Endothelial cell of umbilical vein (primary cell): ENCODE data around the gene PTGER2. TPM values are rescaled to one million over a fixed set of nuclear protein-coding genes. Genes with fewer than 3 reads are reported as not detected.

Source experiments
- BruUV-seq: library from RNA; stranded (reverse); fragments of 400-500 nt; replicated peaks from 2 replicates; lab custom pipeline; 2021; lab: Mats Ljungman, UMichigan
- CTCF ChIA-PET: fragments of 300-600, 350-600 bp; sonication (Branson Sonifier 250); formaldehyde crosslinking; loops from one replicate; lab custom pipeline; 2021; ENCODE audit warnings: antibody characterized with exemption, inconsistent platforms; lab: Charles Lee
- POLR2A ChIA-PET: fragments of 300-600, 350-600 bp; sonication (Branson Sonifier 250); formaldehyde crosslinking; loops from one replicate; lab custom pipeline; 2021; ENCODE audit warnings: antibody characterized with exemption, inconsistent platforms; lab: Charles Lee
- DNase-seq: peaks from one replicate; pipeline ENCODE4 v3.0.0-alpha.2; 2011; ENCODE audit warnings: low read depth, low spot score
- FAIRE-seq: peaks from 2 replicates; lab custom pipeline; 2011; peaks lifted over from hg19 to GRCh38; lab: Jason Lieb, UNC
- H2AFZ ChIP-seq: 2 replicates; pipeline ENCODE4 v1.6.0; 2012; ENCODE audit warnings: low read depth, low read length, control low read depth, inconsistent platforms
- H3K27ac ChIP-seq: 2 replicates; pipeline ENCODE4 v1.5.1; 2011; ENCODE audit warnings: low read depth, mild to moderate bottlenecking, control low read depth, low read length, moderate library complexity; ENCODE audit not compliant: insufficient read depth
- H3K27me3 ChIP-seq, 2 experiments: 2 replicates each; pipeline versions ENCODE4 v1.6.0 to v1.6.1; 2011; ENCODE audit warnings: low read length in 2 of 2, mixed read lengths in 1 of 2; ENCODE audit not compliant: control insufficient read depth in 2 of 2, insufficient read depth in 2 of 2
- H3K36me3 ChIP-seq, 2 experiments: 2 replicates in 1 of 2; 3 replicates in 1 of 2; pipeline ENCODE4 v1.5.1; 2011; ENCODE audit warnings: low read length in 2 of 2, mild to moderate bottlenecking in 1 of 2, moderate library complexity in 1 of 2; ENCODE audit not compliant: control insufficient read depth in 2 of 2, insufficient read depth in 2 of 2; ENCODE audit errors: extremely low read depth in 1 of 2
- H3K4me1 ChIP-seq: 3 replicates; pipeline ENCODE4 v1.5.1; 2011; ENCODE audit warnings: mild to moderate bottlenecking, low read length; ENCODE audit not compliant: control insufficient read depth, insufficient read depth; ENCODE audit errors: extremely low read depth
- H3K4me2 ChIP-seq: 2 replicates; pipeline ENCODE4 v1.6.1; 2011; ENCODE audit warnings: low read length, control low read depth, mixed read lengths; ENCODE audit not compliant: insufficient read depth
- H3K4me3 ChIP-seq, 3 experiments: fragments of 200-600 bp in 1 of 3; sonication (generic), shearing (Covaris generic) in 1 of 3; replicated peaks in 1 of 3; 2 replicates each; pipeline ENCODE4 v1.5.1; 2011 to 2016; ENCODE audit warnings: control low read depth in 3 of 3, low read length in 3 of 3, mild to moderate bottlenecking in 2 of 3, inconsistent platforms in 1 of 3, low read depth in 1 of 3, moderate library complexity in 1 of 3; ENCODE audit not compliant: insufficient read depth in 1 of 3
- H3K79me2 ChIP-seq: 2 replicates; pipeline ENCODE4 v1.6.0; 2012; ENCODE audit warnings: low read length, inconsistent platforms; ENCODE audit not compliant: control insufficient read depth, insufficient read depth
- H3K9ac ChIP-seq: replicated peaks from 2 replicates; pipeline ENCODE3; 2011; ENCODE audit warnings: low read length, control low read depth; ENCODE audit not compliant: insufficient read depth; ENCODE audit errors: extremely low read depth
- H3K9me1 ChIP-seq: replicated peaks from 3 replicates; pipeline ENCODE4 v1.6.0; 2011; ENCODE audit warnings: mild to moderate bottlenecking, low read length; ENCODE audit not compliant: control insufficient read depth, insufficient read depth; ENCODE audit errors: extremely low read depth
- H3K9me3 ChIP-seq: replicated peaks from 2 replicates; pipeline ENCODE4 v1.5.1; 2012; ENCODE audit warnings: low read length, inconsistent platforms; ENCODE audit not compliant: control insufficient read depth, insufficient read depth
- H4K20me1 ChIP-seq: replicated peaks from 2 replicates; pipeline ENCODE3; 2011; ENCODE audit warnings: mild to moderate bottlenecking, low read length; ENCODE audit not compliant: control insufficient read depth, insufficient read depth; ENCODE audit errors: extremely low read depth
- EZH2 ChIP-seq: IDR thresholded peaks from 2 replicates; pipeline ENCODE4 v1.6.1; 2012; ENCODE audit warnings: borderline replicate concordance, low read depth, mild to moderate bottlenecking, moderate library complexity, low read length, inconsistent platforms; ENCODE audit not compliant: severe bottlenecking
- FOS ChIP-seq: IDR thresholded peaks from 2 replicates; pipeline ENCODE4 v1.6.1; 2011; ENCODE audit warnings: mild to moderate bottlenecking, low read length, moderate library complexity, borderline replicate concordance; ENCODE audit not compliant: insufficient read depth
- GATA2 ChIP-seq: IDR thresholded peaks from 2 replicates; pipeline ENCODE4 v1.7.0; 2011; ENCODE audit warnings: low read depth, mild to moderate bottlenecking, moderate library complexity, mixed read lengths, low read length; ENCODE audit not compliant: insufficient read length, insufficient read depth
- JUN ChIP-seq: IDR thresholded peaks from 2 replicates; pipeline ENCODE4 v1.6.1; 2011; ENCODE audit warnings: borderline replicate concordance, low read depth; ENCODE audit not compliant: insufficient read length, insufficient read depth
- MYC ChIP-seq: IDR thresholded peaks from one replicate; pipeline ENCODE4 v1.6.1; 2011; ENCODE audit warnings: mild to moderate bottlenecking, low read depth, low read length
- POLR2A ChIP-seq: IDR thresholded peaks from 2 replicates; pipeline ENCODE4 v1.6.1; 2012; ENCODE audit warnings: low read depth, mild to moderate bottlenecking, control low read depth, low read length
- POLR2AphosphoS5 ChIP-seq: IDR thresholded peaks from 2 replicates; pipeline ENCODE4 v1.6.1; 2012; ENCODE audit warnings: low read depth, mild to moderate bottlenecking, control low read depth, low read length, moderate library complexity; ENCODE audit not compliant: insufficient read depth
- dilution Hi-C: fragments of 300-500 bp; cut with MboI; formaldehyde crosslinking; loops from one replicate; pipeline ENCODE4 v1.15.0; 2019; ENCODE audit warnings: low sequenced_read_pairs; ENCODE audit not compliant: extremely low pct_ligation_motif_present
- intact Hi-C: fragments of 100-400 bp; cut with micrococcal nuclease; formaldehyde crosslinking; loops from one replicate; pipeline ENCODE4 v1.10.0; 2022
- polyA plus RNA-seq, 4 experiments: library from polyadenylated mRNA; depleted of rRNA in 3 of 4; stranded (reverse) in 3 of 4; unstranded in 1 of 4; fragments of >200 nt; gene quantifications; 2 replicates each; pipeline versions ENCODE4 v1.2.1 to v1.2.3, GENCODE V29; 2011 to 2012; ENCODE audit warnings: missing spikeins in 1 of 4
- total RNA-seq: library from RNA; stranded (reverse); gene quantifications from 2 replicates; pipeline ENCODE4 v1.2.3, GENCODE V29; 2021
- TF ChIP-seq, protein P1 (sequence below): IDR thresholded peaks from 2 replicates; pipeline ENCODE4 v1.6.1; 2011; ENCODE audit not compliant: insufficient read depth, insufficient read length
- TF ChIP-seq, protein P2 (sequence below), 2 donors: IDR thresholded peaks; 1 replicate in 1 of 2; 2 replicates in 1 of 2; pipeline ENCODE4 v1.5.1; 2011; ENCODE audit warnings: low read length in 2 of 2, mild to moderate bottlenecking in 2 of 2, moderate library complexity in 2 of 2, control low read depth in 1 of 2, inconsistent platforms in 1 of 2, low read depth in 1 of 2; ENCODE audit not compliant: insufficient read depth in 1 of 2; ENCODE audit errors: extremely low read depth in 1 of 2

PTGER2 gene
- total and polyA plus RNA-seq, 2 donors (not counting 3 experiments of a cell fraction or from before 2014, with no cell fraction given), result not detected

DNA sequence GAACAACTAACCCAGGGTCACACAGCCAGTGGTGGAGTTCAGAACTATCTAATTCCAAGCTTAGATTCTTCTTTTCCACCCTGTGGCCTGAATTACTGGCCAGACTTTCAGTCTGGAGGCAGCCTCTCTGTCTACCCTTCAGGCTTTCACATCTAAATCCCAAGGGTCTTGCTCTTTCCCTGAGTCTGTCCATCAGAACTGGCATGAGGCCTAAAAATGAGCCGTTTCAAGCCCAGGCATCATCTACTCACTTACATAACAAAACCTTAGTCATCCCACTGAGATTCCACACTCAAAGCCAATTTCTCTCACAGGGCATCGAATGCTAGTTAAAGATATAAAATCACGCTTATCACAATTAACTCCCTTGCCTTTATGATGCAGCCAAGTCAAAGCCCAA is 47.9 kb upstream of the PTGER2 start:
- no peak overlapping the region for H2AFZ ChIP-seq

More for the DNA sequence above, 47.9 kb upstream of the PTGER2 start:
- Histone ChIP-seq H3K9ac (no peak overlapping the region), H3K36me3 (no peaks in the 10 kb centered on the region), H3K4me3 (no peak overlapping the region), H3K9me3 (no peaks in the 10 kb centered on the region), H3K4me1 (peaks cover 7% of the 10 kb centered on the region), H3K4me2 (no peak overlapping the region), H3K79me2 (no peaks in the 10 kb centered on the region), H3K27ac (no peak overlapping the region), H4K20me1 (no peaks in the 10 kb centered on the region), H3K27me3 (peaks cover 60 to 62% of the 10 kb centered on the region in 2 experiments), H3K9me1 (no peaks in the 10 kb centered on the region)
- intact Hi-C loops, result no loop called here
- dilution Hi-C loops, result no loop called here
- no peak for DNase-seq
- FAIRE-seq, result no peak
- ChIA-PET POLR2A (no interaction called here), CTCF (no interaction called here)
- no TSS peak for BruUV-seq
- TF ChIP-seq, protein P1, sequence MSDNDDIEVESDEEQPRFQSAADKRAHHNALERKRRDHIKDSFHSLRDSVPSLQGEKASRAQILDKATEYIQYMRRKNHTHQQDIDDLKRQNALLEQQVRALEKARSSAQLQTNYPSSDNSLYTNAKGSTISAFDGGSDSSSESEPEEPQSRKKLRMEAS, result no peak
- TF ChIP-seq EZH2 (no peak), GATA2 (no peak), POLR2A (no peak), MYC (no peak), POLR2AphosphoS5 (no peak), JUN (no peak), FOS (no peak)
- TF ChIP-seq, protein P2, sequence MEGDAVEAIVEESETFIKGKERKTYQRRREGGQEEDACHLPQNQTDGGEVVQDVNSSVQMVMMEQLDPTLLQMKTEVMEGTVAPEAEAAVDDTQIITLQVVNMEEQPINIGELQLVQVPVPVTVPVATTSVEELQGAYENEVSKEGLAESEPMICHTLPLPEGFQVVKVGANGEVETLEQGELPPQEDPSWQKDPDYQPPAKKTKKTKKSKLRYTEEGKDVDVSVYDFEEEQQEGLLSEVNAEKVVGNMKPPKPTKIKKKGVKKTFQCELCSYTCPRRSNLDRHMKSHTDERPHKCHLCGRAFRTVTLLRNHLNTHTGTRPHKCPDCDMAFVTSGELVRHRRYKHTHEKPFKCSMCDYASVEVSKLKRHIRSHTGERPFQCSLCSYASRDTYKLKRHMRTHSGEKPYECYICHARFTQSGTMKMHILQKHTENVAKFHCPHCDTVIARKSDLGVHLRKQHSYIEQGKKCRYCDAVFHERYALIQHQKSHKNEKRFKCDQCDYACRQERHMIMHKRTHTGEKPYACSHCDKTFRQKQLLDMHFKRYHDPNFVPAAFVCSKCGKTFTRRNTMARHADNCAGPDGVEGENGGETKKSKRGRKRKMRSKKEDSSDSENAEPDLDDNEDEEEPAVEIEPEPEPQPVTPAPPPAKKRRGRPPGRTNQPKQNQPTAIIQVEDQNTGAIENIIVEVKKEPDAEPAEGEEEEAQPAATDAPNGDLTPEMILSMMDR (IDR thresholded peaks at IDR 0.05; ENCODE audit: extremely low read depth in 1 of 2, insufficient read depth in 1 of 2, low read depth in 1 of 2, low read length in 2 of 2), result no peak
